GM12878 (cell line): ENCODE data around the gene NTRK3. TPM values are rescaled to one million over a fixed set of nuclear protein-coding genes. Genes with fewer than 3 reads are reported as not detected.

ENCODE experiments used
- ATAC-seq: fragments of 200-7000 bp; cut with Tn5 transposase; 3 replicates; pipeline ENCODE4 v1.9.1; 2020; ENCODE audit warnings: mild to moderate bottlenecking, moderate library complexity
- BruUV-seq: library from RNA; stranded (reverse); fragments of 400-500 nt; replicated peaks from 2 replicates; lab custom pipeline; 2021; lab: Mats Ljungman, UMichigan
- CTCF ChIA-PET: fragments of 300-600 bp; sonication (Branson Sonifier 250); formaldehyde crosslinking; extraction: SDS; loops from one replicate; lab custom pipeline; 2021; ENCODE audit warnings: inconsistent platforms; lab: Yijun Ruan, JAX
- POLR2A ChIA-PET: fragments of 350-600 bp; formaldehyde crosslinking; extraction: SDS; loops from one replicate; lab custom pipeline; 2021; ENCODE audit warnings: inconsistent platforms; lab: Charles Lee
- RAD21 ChIA-PET: fragments of 300-600 bp; sonication (Branson Sonifier 250); formaldehyde crosslinking; loops from one replicate; lab custom pipeline; 2023; ENCODE audit warnings: antibody characterized with exemption; ENCODE audit not compliant: unreplicated experiment; lab: Charles Lee
- SMC1A ChIA-PET: fragments of 300-600 bp; sonication (Branson Sonifier 250); formaldehyde crosslinking; loops from one replicate; lab custom pipeline; 2023; ENCODE audit not compliant: unreplicated experiment, uncharacterized antibody; lab: Charles Lee
- DNase-seq: peaks from one replicate; pipeline ENCODE4 v3.0.0-alpha.2; 2011; ENCODE audit warnings: low read depth, low spot score
- FAIRE-seq: peaks from 3 replicates; lab custom pipeline; 2011; peaks lifted over from hg19 to GRCh38; lab: Jason Lieb, UNC
- H2AFZ ChIP-seq: 2 replicates; pipeline ENCODE4 v1.6.0; 2011; ENCODE audit warnings: low read depth, low read length, control low read depth; ENCODE audit not compliant: control insufficient read depth
- H3K27ac ChIP-seq: 2 replicates; pipeline ENCODE4 v1.5.1; 2011; ENCODE audit warnings: control low read depth; ENCODE audit not compliant: control insufficient read depth, insufficient read depth
- H3K27me3 ChIP-seq, 2 experiments: replicated peaks in 1 of 2; 2 replicates each; pipeline versions ENCODE4 v1.6.0 to v1.6.1; 2011; ENCODE audit warnings: low read length in 1 of 2; ENCODE audit not compliant: control insufficient read depth in 2 of 2, insufficient read depth in 2 of 2
- H3K36me3 ChIP-seq, 2 experiments: 2 replicates each; pipeline ENCODE4 v1.5.1; 2011; ENCODE audit warnings: low read length in 1 of 2; ENCODE audit not compliant: control insufficient read depth in 2 of 2, insufficient read depth in 2 of 2
- H3K4me1 ChIP-seq: 2 replicates; pipeline ENCODE4 v1.6.1; 2011; ENCODE audit warnings: mild to moderate bottlenecking, low read length, moderate library complexity, mixed read lengths; ENCODE audit not compliant: control insufficient read depth, insufficient read depth
- H3K4me2 ChIP-seq: 2 replicates; pipeline ENCODE4 v1.6.0; 2011; ENCODE audit warnings: control low read depth; ENCODE audit not compliant: control insufficient read depth, insufficient read depth
- H3K4me3 ChIP-seq: fragments of 200-600 bp; sonication (generic); 2 replicates; pipeline ENCODE4 v1.5.1; 2016
- H3K79me2 ChIP-seq: 2 replicates; pipeline ENCODE4 v1.6.0; 2011; ENCODE audit warnings: low read length; ENCODE audit not compliant: control insufficient read depth, insufficient read depth
- H3K9ac ChIP-seq: 2 replicates; pipeline ENCODE4 v1.8.0; 2011; ENCODE audit warnings: low read length, control low read depth, mixed read lengths; ENCODE audit not compliant: control insufficient read depth, insufficient read depth
- H3K9me3 ChIP-seq: replicated peaks from 3 replicates; pipeline ENCODE4 v1.5.1; 2011; ENCODE audit warnings: mild to moderate bottlenecking, low read length; ENCODE audit not compliant: control insufficient read depth, insufficient read depth
- H4K20me1 ChIP-seq: 2 replicates; pipeline ENCODE4 v1.6.0; 2011; ENCODE audit not compliant: control insufficient read depth, insufficient read depth
- BCL3 ChIP-seq: IDR thresholded peaks from 2 replicates; pipeline ENCODE4 v1.6.1; 2011; ENCODE audit warnings: borderline replicate concordance, low read depth, mild to moderate bottlenecking, moderate library complexity, low read length; ENCODE audit not compliant: insufficient read depth, poor library complexity, severe bottlenecking
- CHD1 ChIP-seq: IDR thresholded peaks from 2 replicates; pipeline ENCODE4 v1.6.1; 2012; ENCODE audit warnings: low read depth, low read length, improper control_type of control experiment
- E2F4 ChIP-seq: IDR thresholded peaks from 2 replicates; pipeline ENCODE4 v1.6.1; 2012; ENCODE audit warnings: low read depth, low read length, improper control_type of control experiment
- HDAC2 ChIP-seq: fragments of 200-600 bp; sonication (generic); IDR thresholded peaks from 2 replicates; pipeline ENCODE4 v1.6.1; 2017
- JUND ChIP-seq: IDR thresholded peaks from 2 replicates; pipeline ENCODE4 v1.6.1; 2012; ENCODE audit warnings: low read depth, mild to moderate bottlenecking, low read length, improper control_type of control experiment, moderate library complexity
- MLLT1 ChIP-seq: fragments of 450-650 bp; IDR thresholded peaks from 2 replicates; pipeline ENCODE4 v1.6.1; 2016; ENCODE audit warnings: mild to moderate bottlenecking
- MTA3 ChIP-seq: IDR thresholded peaks from 2 replicates; pipeline ENCODE4 v1.6.1; 2012; ENCODE audit warnings: low read length, inconsistent platforms, borderline replicate concordance
- MXI1 ChIP-seq: fragments of 150-350 bp; IDR thresholded peaks from 2 replicates; pipeline ENCODE4 v1.6.1; 2011; ENCODE audit warnings: low read depth, mild to moderate bottlenecking, inconsistent platforms, low read length, improper control_type of control experiment
- NFIC ChIP-seq: IDR thresholded peaks from 2 replicates; pipeline ENCODE4 v1.6.1; 2012; ENCODE audit warnings: low read depth, mild to moderate bottlenecking, inconsistent platforms, low read length, moderate library complexity
- NKRF ChIP-seq: fragments of 450-650 bp; conservative IDR thresholded peaks from 2 replicates; pipeline ENCODE4 v1.6.1; 2017; ENCODE audit warnings: mild to moderate bottlenecking, moderate library complexity
- PKNOX1 ChIP-seq: fragments of 450-650 bp; IDR thresholded peaks from 2 replicates; pipeline ENCODE4 v1.6.1; 2016; ENCODE audit warnings: mild to moderate bottlenecking
- SMARCA5 ChIP-seq: fragments of 450-650 bp; IDR thresholded peaks from 2 replicates; pipeline ENCODE4 v1.6.1; 2017; ENCODE audit warnings: mild to moderate bottlenecking
- ZNF274 ChIP-seq: IDR thresholded peaks from one replicate; pipeline ENCODE4 v1.8.0; 2011; ENCODE audit not compliant: insufficient read length, insufficient read depth
- WGBS: methylation state at CpG from one replicate; pipeline ENCODE4 v1.1.6; 2016; ENCODE audit warnings: low lambda C conversion rate; ENCODE audit not compliant: insufficient replicate concordance, insufficient coverage; ENCODE audit errors: missing lambda C conversion rate; 5-methylcytosine and 5-hydroxymethylcytosine counted together
- in situ Hi-C: fragments of 300-500 bp; cut with MboI; formaldehyde crosslinking; loops from 9 replicates; pipeline ENCODE4 v1.14.3; 2018; ENCODE audit warnings: mixed read lengths
- intact Hi-C: fragments of 100-400 bp; cut with micrococcal nuclease; formaldehyde crosslinking; loops from one replicate; pipeline ENCODE4 v1.14.2; 2022; ENCODE audit not compliant: unreplicated experiment
- polyA plus RNA-seq, 11 experiments: library from polyadenylated mRNA; depleted of rRNA in 4 of 11; unstranded in 6 of 11; stranded (reverse) in 5 of 11; fragments of >200 nt; fragmentation: Nextera tagmentation in 4 of 11; fragmentation: Illumina TruSeq in 1 of 11; extraction: Ambion mirVana in 4 of 11; extraction: Trizol in 1 of 11; gene quantifications; 1 replicate in 1 of 11; 2 replicates in 10 of 11; pipeline versions ENCODE4 v1.2.1 to v1.2.3, GENCODE V29; 2011 to 2016; ENCODE audit warnings: inconsistent platforms in 2 of 11, missing spikeins in 2 of 11, low read depth in 1 of 11
- total RNA-seq, 4 experiments: library from RNA; depleted of rRNA in 3 of 4; stranded (reverse); fragments of >200 nt in 3 of 4; fragmentation: Illumina TruSeq in 1 of 4; extraction: Trizol in 1 of 4; gene quantifications; 2 replicates each; pipeline versions ENCODE4 v1.2.1 to v1.2.3, GENCODE V29; 2013 to 2021

NTRK3 gene
- total and polyA plus RNA-seq, 10 of the 15 experiments (the other 5 are each of a cell fraction or from before 2014, with no cell fraction given): not detected

- ChIA-PET SMC1A (no interaction called here), CTCF (interaction anchor here (0.6 kb wide), 1 partner anchor 225 kb away, joined by 3 read pairs; no protein-coding TSS in a partner anchor), RAD21 (no interaction called here), POLR2A (no interaction called here)
- Histone ChIP-seq H3K27ac (no peak overlapping the region), H3K27me3 (no peaks in the 10 kb centered on the region; a peak in 1 of 4 replicates), H4K20me1 (no peaks in the 10 kb centered on the region), H2AFZ (no peak overlapping the region), H3K4me3 (no peak overlapping the region), H3K9ac (no peak overlapping the region), H3K9me3 (no peaks in the 10 kb centered on the region), H3K36me3 (no peaks in the 10 kb centered on the region), H3K79me2 (no peaks in the 10 kb centered on the region)
- no TSS peak for BruUV-seq
- ATAC-seq (no peak), DNase-seq (no peak)
- intact Hi-C loops: no loop called here
- in situ Hi-C loops: no loop called here
- TF ChIP-seq BCL3 (no peak), HDAC2 (no peak), ZNF274 (no peak), CHD1 (no peak), SMARCA5 (no peak), MXI1 (no peak), E2F4 (no peak), MLLT1 (no peak), NFIC (no peak), JUND (no peak), PKNOX1 (no peak), MTA3 (no peak), NKRF (no peak)
- TF ChIP-seq, all 136 proteins: peak for 0
- Histone ChIP-seq H3K4me2 (no peak overlapping the region), H3K4me1 (no peaks in the 10 kb centered on the region)
- FAIRE-seq: no peak
- WGBS: 0% methylated on average over 1 of the region's 1 CpG
Observed at GRCh38 chr15:88018869-88019641, 237.5 kb downstream of the NTRK3 start.
